ENCODE data around the gene TFF2. TPM values are rescaled to one million over a fixed set of nuclear protein-coding genes. Genes with fewer than 3 reads are reported as not detected.

TFF2 gene
- polyA plus RNA-seq, 3 donors, result not detected

DNA sequence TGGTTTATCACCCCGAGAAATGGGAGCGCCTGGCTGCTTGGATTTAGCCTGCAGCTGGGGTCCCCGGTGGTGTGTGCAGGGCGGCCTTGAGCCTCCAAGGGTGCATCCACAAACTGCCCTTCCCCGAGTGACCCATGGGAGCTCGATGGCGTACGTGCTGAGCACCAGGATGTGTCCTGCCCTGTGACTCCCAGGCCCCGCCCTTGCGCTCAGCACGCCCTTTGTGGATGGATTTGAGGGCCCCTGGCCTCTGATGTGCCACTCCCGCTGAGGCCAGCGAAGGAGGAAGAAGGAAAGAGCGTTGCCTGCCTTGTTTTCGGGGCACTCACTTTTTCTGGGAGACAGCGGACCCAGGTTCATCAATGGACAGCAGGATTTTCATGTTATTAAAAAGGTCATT is 33.9 kb downstream of the TFF2 start:
- Histone ChIP-seq H3K4me1 (ENCODE audit: control insufficient read depth in 1 of 2, insufficient read depth in 2 of 2, low read length in 2 of 2) (peaks cover 16 to 22% of the 10 kb centered on the region in 2 donors), H3K9me3 (replicated peaks in 1 of 2; ENCODE audit: control insufficient read depth in 1 of 2, insufficient read depth in 1 of 2, low read length in 2 of 2) (no peaks in the 10 kb centered on the region), H3K9ac (ENCODE audit: insufficient read depth, low read length, poor library complexity, severe bottlenecking) (no peak overlapping the region), H3K36me3 (replicated peaks in 1 of 2; ENCODE audit: control insufficient read depth in 1 of 2, insufficient read depth in 2 of 2, low read length in 2 of 2) (no peaks in the 10 kb centered on the region), H3K4me3 (replicated peaks in 1 of 3; ENCODE audit: low read depth in 2 of 3, low read length in 3 of 3) (no peak overlapping the region), H2AFZ (ENCODE audit: insufficient read depth, low read depth, low read length, poor library complexity, severe bottlenecking) (no peak overlapping the region), H3K4me2 (replicated peaks; ENCODE audit: extremely low read depth, low read length, poor library complexity, severe bottlenecking) (no peak overlapping the region), H4K20me1 (ENCODE audit: insufficient read depth, low read length) (no peaks in the 10 kb centered on the region), H3K27ac (ENCODE audit: low read depth in 1 of 2, low read length in 2 of 2) (no peak overlapping the region), H3K27me3 (ENCODE audit: control insufficient read depth in 2 of 2, insufficient read depth in 2 of 2, low read length in 2 of 2) (no peaks in the 10 kb centered on the region), H3K79me2 (ENCODE audit: insufficient read depth, low read length) (no peaks in the 10 kb centered on the region)
- intact Hi-C loops (cut with micrococcal nuclease), result no loop called here
- Mint-ChIP-seq H3K27me3 (ENCODE audit: low read depth in 3 of 3) (peaks cover 0 to 4% (median 4%) of the 10 kb centered on the region in 3 donors), H3K36me3 (no peaks in the 10 kb centered on the region), H3K9me3 (no peaks in the 10 kb centered on the region), H3K4me3 (no peak overlapping the region), H3K4me1 (peaks cover 21% of the 10 kb centered on the region), H3K27ac (no peak overlapping the region)
- no peak for TF ChIP-seq CTCF (IDR thresholded peaks at IDR 0.05)
- WGBS (ENCODE audit: insufficient coverage), result 87% methylated on average over 15 of the region's 16 CpGs
- DNase-seq, result no peak

- Mint-ChIP-seq H3K4me1 (peaks cover 19% of the 10 kb centered on the region), H3K9me3 (no peaks in the 10 kb centered on the region), H3K27ac (peak within 1 kb of the TSS in 1 of 7 donors; percentile 7), H3K27me3 (ENCODE audit: low read depth in 3 of 3) (peaks cover 0 to 4% (median 1%) of the 10 kb centered on the region in 3 donors), H3K36me3 (no peaks in the 10 kb centered on the region), H3K4me3 (no peak within 1 kb of the TSS)
- H3K36me3 ChIP-seq (replicated peaks in 1 of 2; ENCODE audit: control insufficient read depth in 1 of 2, insufficient read depth in 2 of 2, low read length in 2 of 2), result no peaks in the 10 kb centered on the region
- H3K9ac ChIP-seq (ENCODE audit: insufficient read depth, low read length, poor library complexity, severe bottlenecking), result peak within 1 kb of the TSS; percentile 1
- H4K20me1 ChIP-seq (ENCODE audit: insufficient read depth, low read length), result no peaks in the 10 kb centered on the region
- no peaks in the 10 kb centered on the region for H3K27me3 ChIP-seq (ENCODE audit: control insufficient read depth in 2 of 2, insufficient read depth in 2 of 2, low read length in 2 of 2)
- no peak within 1 kb of the TSS for H2AFZ ChIP-seq (ENCODE audit: insufficient read depth, low read depth, low read length, poor library complexity, severe bottlenecking)
- intact Hi-C loops (cut with micrococcal nuclease), result no loop called here
- peaks cover 16 to 22% of the 10 kb centered on the region in 2 donors for H3K4me1 ChIP-seq (ENCODE audit: control insufficient read depth in 1 of 2, insufficient read depth in 2 of 2, low read length in 2 of 2)
- no peaks in the 10 kb centered on the region for H3K79me2 ChIP-seq (ENCODE audit: insufficient read depth, low read length)
- no peak within 1 kb of the TSS for H3K27ac ChIP-seq (ENCODE audit: low read depth in 1 of 2, low read length in 2 of 2)
- H3K9me3 ChIP-seq (replicated peaks in 1 of 2; ENCODE audit: control insufficient read depth in 1 of 2, insufficient read depth in 1 of 2, low read length in 2 of 2), result no peaks in the 10 kb centered on the region
- TF ChIP-seq CTCF (IDR thresholded peaks at IDR 0.05), result no peak
- 98% methylated on average over 11 of the region's 15 CpGs for WGBS (ENCODE audit: insufficient coverage)
- no peak within 1 kb of the TSS for H3K4me2 ChIP-seq (replicated peaks; ENCODE audit: extremely low read depth, low read length, poor library complexity, severe bottlenecking)
- no peak within 1 kb of the TSS for H3K4me3 ChIP-seq (replicated peaks in 1 of 3; ENCODE audit: low read depth in 2 of 3, low read length in 3 of 3)
- no peak for DNase-seq
Observed at GRCh38 chr21:42315296-42315891, 35.4 kb downstream of the TFF2 start, which contains the start of gene TFF3. TSS of gene TFF3 (minus strand) at chr21:42315409. CDS start at chr21:42315374, 35 bp downstream.

Measured in CD14-positive monocyte (primary cell).